SHP77 (cell line): ENCODE data around the gene CNBD2.
"Not testable (repeated sequence)": the region's sequence is repeated elsewhere in the genome, so short reads cannot be mapped to it uniquely, and the experiment has no call there.

Experiments used
- DNase-seq, 2 experiments: peaks; one replicate each; lab custom pipeline; 2025; lab: John Stamatoyannopoulos, UW

CNBD2 gene

GRCh38 chr20:35975576-35976373, 7.4 kb downstream of the CNBD2 start:
- no peak for DNase-seq

GRCh38 chr20:35978041-35978513, 9.7 kb downstream of the CNBD2 start:
- DNase-seq: no peak

GRCh38 chr20:35979544-35979943, 11.2 kb downstream of the CNBD2 start:
- no peak for DNase-seq

GRCh38 chr20:35981969-35982368, 13.6 kb downstream of the CNBD2 start:
- DNase-seq: no peak

GRCh38 chr20:35984382-35984781, 16.0 kb downstream of the CNBD2 start:
- DNase-seq: no peak

- no peak for DNase-seq
These were observed 17.4 kb downstream of the CNBD2 start for GRCh38 chr20:35985806-35986205.

- no peak for DNase-seq
These were observed 20.6 kb downstream of the CNBD2 start for GRCh38 chr20:35988910-35989463.

GRCh38 chr20:35991142-35991771, 22.9 kb downstream of the CNBD2 start:
- DNase-seq: peak in 1 of 2 experiments; percentile 14

GRCh38 chr20:35992713-35993335, 24.4 kb downstream of the CNBD2 start:
- DNase-seq: peak; percentile 38 to 42

- DNase-seq: peak; percentile 77
These were observed 26.6 kb downstream of the CNBD2 start for GRCh38 chr20:35994994-35995453.

- not testable (repeated sequence) for DNase-seq
These were observed 28.1 kb downstream of the CNBD2 start for GRCh38 chr20:35996492-35996891.

- not testable (repeated sequence) for DNase-seq
These were observed 32.9 kb downstream of the CNBD2 start for GRCh38 chr20:36001331-36001730.

- no peak for DNase-seq
These were observed 34.5 kb downstream of the CNBD2 start for GRCh38 chr20:36002855-36003254.

GRCh38 chr20:36004045-36004444, 35.7 kb downstream of the CNBD2 start:
- DNase-seq: no peak

GRCh38 chr20:36008461-36009035, 40.2 kb downstream of the CNBD2 start:
- DNase-seq: no peak

GRCh38 chr20:36010076-36010475, 41.7 kb downstream of the CNBD2 start:
- DNase-seq: no peak

- DNase-seq: no peak
These were observed 42.4 kb downstream of the CNBD2 start for GRCh38 chr20:36010825-36011224.

- no peak for DNase-seq
These were observed 47.5 kb downstream of the CNBD2 start for GRCh38 chr20:36015806-36016403.

GRCh38 chr20:36017048-36017951, 48.9 kb downstream of the CNBD2 start:
- DNase-seq: no peak

GRCh38 chr20:36018208-36018988, 50.0 kb downstream of the CNBD2 start:
- no peak for DNase-seq
